GM12878 (cell line): ENCODE measurements around the gene NGDN. TPM values are rescaled to one million over a fixed set of nuclear protein-coding genes. Genes with fewer than 3 reads are reported as not detected.

Experiments used
- ATF2 ChIP-seq: IDR thresholded peaks from 2 replicates; pipeline ENCODE4 v1.6.1; 2012; ENCODE audit warnings: low read length, inconsistent platforms
- BRCA1 ChIP-seq: IDR thresholded peaks from 2 replicates; pipeline ENCODE4 v1.6.1; 2011; ENCODE audit warnings: low read depth, low read length, improper control_type of control experiment
- CBX3 ChIP-seq: fragments of 200-600 bp; sonication (generic); IDR thresholded peaks from 2 replicates; pipeline ENCODE4 v1.6.1; 2016; ENCODE audit warnings: low read depth, borderline replicate concordance
- CUX1 ChIP-seq: IDR thresholded peaks from 2 replicates; pipeline ENCODE4 v1.6.1; 2012; ENCODE audit warnings: improper control_type of control experiment, low read depth, low read length; ENCODE audit not compliant: insufficient replicate concordance
- MYB ChIP-seq: fragments of 150-350 bp; IDR thresholded peaks from 2 replicates; pipeline ENCODE4 v1.6.1; 2014; ENCODE audit warnings: mild to moderate bottlenecking, low read depth, low read length, borderline replicate concordance
- NFYB ChIP-seq: IDR thresholded peaks from 2 replicates; pipeline ENCODE4 v1.6.1; 2011; ENCODE audit warnings: low read depth, mild to moderate bottlenecking, low read length, improper control_type of control experiment, moderate library complexity; ENCODE audit not compliant: insufficient read depth
- NR2C2 ChIP-seq: IDR thresholded peaks from 2 replicates; pipeline ENCODE4 v1.6.1; 2011; ENCODE audit warnings: borderline replicate concordance, low read depth; ENCODE audit not compliant: control insufficient read depth, insufficient read length
- PAX5 ChIP-seq: IDR thresholded peaks from 2 replicates; pipeline ENCODE4 v1.6.1; 2011; ENCODE audit warnings: low read depth, low read length, borderline replicate concordance
- POLR2AphosphoS5 ChIP-seq: IDR thresholded peaks from 2 replicates; pipeline ENCODE4 v1.6.1; 2011; ENCODE audit warnings: mild to moderate bottlenecking, low read length, inconsistent platforms
- SP1 ChIP-seq: IDR thresholded peaks from one replicate; pipeline ENCODE4 v1.6.1; 2011; ENCODE audit warnings: low read depth, low read length
- SREBF1 ChIP-seq: IDR thresholded peaks from 2 replicates; pipeline ENCODE4 v1.6.1; 2012; ENCODE audit warnings: mild to moderate bottlenecking, low read length
- TBL1XR1 ChIP-seq: IDR thresholded peaks from 2 replicates; pipeline ENCODE4 v1.6.1; 2012; ENCODE audit warnings: low read depth, low read length, improper control_type of control experiment
- WRNIP1 ChIP-seq: IDR thresholded peaks from 2 replicates; pipeline ENCODE4 v1.6.1; 2011; ENCODE audit warnings: low read depth, low read length, improper control_type of control experiment, borderline replicate concordance
- YBX1 ChIP-seq: fragments of 450-650 bp; IDR thresholded peaks from 2 replicates; pipeline ENCODE4 v1.6.1; 2016; ENCODE audit warnings: antibody characterized with exemption
- ZBED1 ChIP-seq: IDR thresholded peaks from 2 replicates; pipeline ENCODE4 v1.6.1; 2016; ENCODE audit warnings: borderline replicate concordance
- ZBTB33 ChIP-seq: fragments of 450-650 bp; IDR thresholded peaks from 2 replicates; pipeline ENCODE4 v1.6.1; 2017; ENCODE audit warnings: mild to moderate bottlenecking
- ZNF592 ChIP-seq: fragments of 450-650 bp; IDR thresholded peaks from 2 replicates; pipeline ENCODE4 v1.6.1; 2017; ENCODE audit warnings: mild to moderate bottlenecking, moderate library complexity
- polyA plus RNA-seq, 11 experiments: library from polyadenylated mRNA; depleted of rRNA in 4 of 11; unstranded in 6 of 11; stranded (reverse) in 5 of 11; fragments of >200 nt; fragmentation: Nextera tagmentation in 4 of 11; fragmentation: Illumina TruSeq in 1 of 11; extraction: Ambion mirVana in 4 of 11; extraction: Trizol in 1 of 11; gene quantifications; 1 replicate in 1 of 11; 2 replicates in 10 of 11; pipeline versions ENCODE4 v1.2.1 to v1.2.3, GENCODE V29; 2011 to 2016; ENCODE audit warnings: inconsistent platforms in 2 of 11, missing spikeins in 2 of 11, low read depth in 1 of 11
- total RNA-seq, 4 experiments: library from RNA; depleted of rRNA in 3 of 4; stranded (reverse); fragments of >200 nt in 3 of 4; fragmentation: Illumina TruSeq in 1 of 4; extraction: Trizol in 1 of 4; gene quantifications; 2 replicates each; pipeline versions ENCODE4 v1.2.1 to v1.2.3, GENCODE V29; 2013 to 2021

NGDN gene
- total and polyA plus RNA-seq, 10 of the 15 experiments (the other 5 are each of a cell fraction or from before 2014, with no cell fraction given) = 40.4 to 163 (median 71.4) TPM

GRCh38 chr14:23469127-23469905, at the start of gene NGDN (continued):
- TF ChIP-seq ZBTB33 (peak; percentile 98; the same call in 1 of the 2 replicates), ZBED1 (no peak), POLR2AphosphoS5 (peak; percentile 87), NR2C2 (no peak), TBL1XR1 (no peak), NFYB (peak; percentile 97), BRCA1 (no peak), CBX3 (no peak), WRNIP1 (no peak), ATF2 (no peak), CUX1 (no peak), YBX1 (no peak), PAX5 (no peak), ZNF592 (peak; percentile 69; the same call in 1 of the 2 replicates), SP1 (peak; percentile 99), SREBF1 (peak; percentile 18; the same call in 1 of the 2 replicates), MYB (no peak)
